K562 (cell line): Measurements from ENCODE around the gene RUNX1.

Experiments used
- DNMT1 ChIP-seq: fragments of 450-650 bp; IDR thresholded peaks from 2 replicates; pipeline ENCODE4 v1.6.1; 2016; ENCODE audit warnings: antibody characterized with exemption, mild to moderate bottlenecking
- POLR2AphosphoS5 ChIP-seq: IDR thresholded peaks from 2 replicates; pipeline ENCODE4 v1.6.1; 2011; ENCODE audit warnings: mild to moderate bottlenecking, low read depth, low read length, moderate library complexity; ENCODE audit not compliant: control insufficient read depth, insufficient read depth
- TEAD2 ChIP-seq: fragments of 450-650 bp; IDR thresholded peaks from 2 replicates; pipeline ENCODE4 v1.6.1; 2016; ENCODE audit warnings: missing genetic modification characterization, control low read depth, missing compliant biosample characterization

GRCh38 chr21:35059742-35060141 is 10.6 kb upstream of the RUNX1 start:
- TF ChIP-seq TEAD2 (tag), result no peak
- no peak for TF ChIP-seq DNMT1
- no peak for TF ChIP-seq POLR2AphosphoS5
